Stimulated activated CD8-positive, alpha-beta memory T cell treated with anti-CD3 and anti-CD28 coated beads, Interleukin-15, amount 100 ng/mL, for 24 hours (primary cell): ENCODE results near the gene EVA1B.

ENCODE experiments used
- DNase-seq: peaks from one replicate; pipeline ENCODE4 v3.0.0-alpha.2; 2020; ENCODE audit warnings: low read depth

Gene EVA1B

DNA sequence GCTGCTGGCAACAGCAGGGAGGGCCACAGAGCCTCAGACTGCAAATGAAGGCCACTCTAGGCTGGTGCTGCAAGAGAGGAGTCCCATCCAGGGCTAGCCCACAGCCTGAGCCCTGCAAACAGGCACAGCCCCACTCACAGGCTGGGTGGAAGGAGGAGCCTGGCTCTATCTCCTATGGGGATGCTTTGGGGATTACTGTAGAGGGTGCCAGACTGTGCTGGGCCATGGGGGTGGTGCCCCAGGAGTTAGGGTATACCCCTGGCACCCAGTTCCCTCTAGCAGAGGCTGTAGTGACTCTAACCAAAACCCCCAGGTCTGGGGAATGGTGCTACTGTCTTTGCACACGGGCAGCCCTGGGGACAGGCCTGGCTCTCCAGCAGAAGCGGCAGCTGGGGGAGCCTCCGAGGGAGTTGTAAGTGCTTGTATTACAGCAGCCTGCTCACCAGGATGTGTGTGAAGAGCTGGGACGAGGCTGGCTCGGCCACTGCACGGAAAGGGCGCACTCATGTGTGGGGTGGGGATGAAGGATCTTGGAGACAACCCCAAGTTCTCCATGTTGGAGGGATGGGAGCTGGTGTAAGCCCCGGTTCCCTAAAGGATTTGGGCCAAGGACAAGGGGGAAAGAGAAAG lies 23.4 kb upstream of the EVA1B start:
- no peak for DNase-seq

DNA sequence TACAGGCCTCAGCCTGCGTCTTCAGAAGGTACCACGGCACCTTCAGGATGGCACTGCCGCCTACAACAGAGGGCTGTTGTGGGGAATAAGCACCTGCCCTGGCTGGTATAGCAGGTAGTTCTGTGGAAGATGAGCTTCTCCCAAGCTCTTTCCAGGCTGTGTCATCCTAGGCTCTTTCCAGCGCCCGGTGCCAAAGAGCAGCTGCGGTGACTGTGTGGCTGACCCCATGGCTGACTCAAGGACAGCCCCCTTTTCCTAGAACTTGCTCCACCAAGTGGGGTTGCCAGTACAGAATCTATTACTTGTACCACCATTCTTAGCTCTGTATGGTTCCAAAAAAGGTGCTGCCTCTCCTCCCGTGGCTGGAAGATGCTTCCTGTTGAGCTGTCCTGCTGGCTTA lies 21.9 kb upstream of the EVA1B start:
- no peak for DNase-seq

DNA sequence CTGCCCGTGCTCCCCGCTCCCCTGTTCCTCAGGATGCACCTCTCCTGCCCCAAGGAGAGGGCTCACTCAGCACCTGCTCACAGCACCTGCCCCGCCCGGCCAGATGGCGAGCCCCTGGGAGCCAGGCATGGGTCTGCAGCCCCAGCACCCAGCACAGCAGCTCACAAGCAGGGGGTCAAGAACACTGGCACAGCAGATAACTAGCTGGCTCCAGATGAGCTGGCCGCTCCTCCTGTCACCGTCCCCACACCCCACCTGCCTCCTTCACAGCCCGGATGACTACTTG lies 20.9 kb upstream of the EVA1B start:
- DNase-seq: no peak

DNA sequence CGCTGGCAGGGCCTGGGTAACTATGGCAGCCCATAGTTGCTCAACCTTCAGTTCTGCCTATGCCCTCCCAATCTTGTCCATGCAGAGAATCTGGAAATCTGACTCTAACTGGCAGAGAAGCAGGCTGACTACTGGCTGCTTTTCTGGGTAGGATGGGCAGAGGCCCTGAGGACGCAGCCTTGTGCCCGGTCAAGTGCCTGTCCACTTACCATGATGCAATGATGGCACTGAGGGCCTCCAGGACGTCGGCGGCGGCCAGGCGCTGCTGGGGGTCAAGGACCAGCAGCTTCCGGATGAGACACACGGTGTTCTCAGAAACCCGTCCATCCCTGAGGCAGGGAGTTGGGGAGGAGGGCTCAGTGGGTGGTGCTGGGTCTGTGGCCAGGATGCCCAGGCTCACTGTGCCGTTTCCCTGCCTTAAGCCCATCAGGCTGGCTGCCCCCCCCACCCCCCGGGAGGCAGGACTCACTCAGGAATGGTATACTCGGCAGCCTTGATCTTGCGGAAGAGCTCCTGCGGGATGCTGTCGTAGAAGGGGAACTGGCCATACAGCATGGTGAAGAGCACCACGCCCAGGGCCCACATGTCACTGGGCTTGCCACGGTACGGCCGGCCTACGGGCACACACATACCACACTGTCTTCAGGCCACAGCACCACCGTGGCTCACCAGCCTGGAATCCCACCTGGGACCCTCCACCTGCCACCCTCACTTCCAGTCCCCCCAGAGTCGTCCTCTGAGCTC lies 20.4 kb upstream of the EVA1B start:
- no peak for DNase-seq

DNA sequence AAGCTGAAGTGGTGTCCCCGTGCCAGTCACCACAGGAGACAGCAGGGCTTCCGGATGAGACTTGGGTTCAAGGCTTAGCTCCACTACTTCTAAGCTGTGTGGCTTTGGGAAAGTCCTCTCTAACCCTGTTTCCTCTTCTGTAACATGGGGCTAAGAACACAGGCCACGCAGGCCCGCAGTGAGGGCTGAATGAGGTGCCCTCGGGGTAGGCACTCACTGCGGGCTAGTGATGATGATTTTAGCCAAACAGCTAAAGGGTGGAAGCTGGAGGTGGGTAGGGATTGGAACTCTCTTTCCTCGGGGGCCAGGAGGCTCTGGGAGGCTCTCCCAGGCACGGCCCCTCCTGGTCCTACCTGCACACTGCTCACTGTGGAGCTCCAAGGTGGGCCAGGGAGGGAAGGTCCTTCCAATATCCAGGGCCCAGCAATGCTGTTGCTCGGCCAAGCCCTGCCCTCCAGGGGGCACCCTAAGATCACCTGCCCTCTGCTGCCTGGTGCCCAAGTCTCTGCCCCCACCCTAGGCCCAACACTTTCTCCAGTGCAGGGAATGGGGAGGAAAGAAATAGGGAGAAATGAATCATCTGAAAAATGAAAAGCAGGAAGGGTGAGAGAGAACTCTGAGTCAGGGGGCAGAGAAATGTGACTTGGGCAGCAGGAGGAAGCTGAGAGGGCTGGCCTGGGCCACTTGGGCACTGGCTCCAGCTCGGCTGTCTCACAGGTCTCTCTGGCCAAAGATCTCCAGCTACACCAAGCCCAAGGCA lies 19.2 kb upstream of the EVA1B start:
- no peak for DNase-seq

DNA sequence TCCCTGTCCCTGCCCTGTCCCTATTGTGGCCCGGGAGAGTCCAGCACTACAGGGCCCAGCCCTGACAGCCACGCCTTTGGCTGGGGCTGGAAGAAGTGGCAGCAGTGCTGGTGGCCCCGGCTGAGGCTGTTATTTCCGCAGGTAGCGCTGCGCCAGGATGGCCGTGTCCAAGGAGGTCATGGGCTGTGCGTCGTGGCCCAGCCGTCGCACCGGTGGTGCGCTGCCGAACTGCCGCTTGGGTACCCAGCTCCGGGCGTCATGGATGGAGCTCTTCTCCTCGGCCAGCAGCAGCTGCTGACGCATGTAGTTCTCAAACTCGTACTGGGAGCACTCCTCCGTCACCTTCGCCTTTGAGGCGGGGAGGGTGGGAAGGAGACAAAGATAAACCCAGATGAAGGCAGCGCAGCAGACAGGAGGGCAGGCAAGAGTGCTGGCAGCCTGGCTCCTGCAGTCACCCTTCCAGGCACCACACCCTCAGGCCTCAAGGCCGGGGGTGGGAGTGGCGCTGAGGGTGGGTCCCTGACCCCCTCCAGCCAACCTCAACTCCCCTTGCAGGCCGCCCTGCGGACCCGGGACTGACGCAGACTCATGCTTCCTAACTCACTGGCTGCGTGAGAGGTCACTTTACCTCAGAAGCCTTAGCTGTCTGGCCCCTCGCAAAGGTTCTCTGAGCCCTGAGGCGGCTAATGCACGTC lies 18.3 kb upstream of the EVA1B start:
- no peak for DNase-seq

DNA sequence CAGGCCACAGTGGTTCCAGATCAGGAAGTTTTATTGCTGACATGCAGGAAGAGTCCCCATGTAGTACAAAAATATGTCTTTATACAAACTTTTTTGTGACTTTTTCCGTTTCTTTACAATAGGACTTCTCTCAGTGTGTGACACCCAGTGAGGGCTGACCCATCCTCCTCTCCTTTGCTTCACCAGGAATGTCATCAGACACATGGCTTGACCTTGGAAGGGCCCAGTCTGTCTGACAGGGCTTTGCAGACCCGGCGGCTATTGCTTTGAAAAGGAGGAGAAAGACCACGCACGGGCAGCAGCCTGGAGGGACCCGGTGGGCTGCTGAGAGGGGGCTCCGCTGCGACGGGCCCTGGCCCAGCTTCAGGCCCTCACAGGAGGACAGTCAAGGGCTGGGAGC lies 16.2 kb upstream of the EVA1B start:
- no peak for DNase-seq

DNA sequence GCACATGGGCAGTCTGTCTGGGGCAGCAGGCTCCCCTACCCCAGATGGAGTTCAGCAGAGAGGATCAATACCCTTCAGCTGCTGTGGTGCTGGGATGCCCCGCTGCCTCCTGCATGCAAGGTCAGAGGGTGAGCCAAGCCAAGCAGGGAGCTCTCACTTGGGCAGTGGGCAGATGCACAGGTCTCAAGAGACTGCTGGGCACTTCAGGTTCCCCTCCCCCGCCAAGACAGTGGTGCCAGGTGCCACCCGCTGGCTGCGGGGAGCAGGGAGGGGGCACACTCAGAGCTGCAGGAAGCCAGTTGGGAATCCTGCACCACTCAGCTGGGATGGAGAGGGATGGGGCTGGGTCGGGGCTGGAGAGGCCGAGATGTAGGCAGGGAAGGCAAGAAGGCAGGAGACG lies 15.8 kb upstream of the EVA1B start:
- DNase-seq: no peak

DNA sequence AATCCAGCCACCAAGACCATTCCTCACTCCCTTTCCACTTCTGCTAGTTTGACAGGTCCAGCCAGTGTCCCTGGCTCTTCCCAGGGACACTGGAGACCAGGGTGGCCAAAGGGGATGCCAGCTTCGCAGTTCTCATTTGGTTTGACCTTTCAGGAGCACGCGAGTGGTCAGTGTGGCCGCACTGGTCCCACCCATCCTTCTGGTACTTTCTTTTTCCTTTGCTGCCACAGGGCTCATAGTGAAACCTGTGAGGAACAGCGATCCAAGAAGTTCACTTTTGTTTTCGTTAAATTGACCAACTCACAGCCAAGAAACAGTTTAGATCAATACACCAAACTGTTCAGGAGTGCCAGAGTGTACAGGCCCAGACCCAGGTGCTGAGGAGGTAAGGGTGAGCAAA lies 14.4 kb upstream of the EVA1B start:
- DNase-seq: no peak

DNA sequence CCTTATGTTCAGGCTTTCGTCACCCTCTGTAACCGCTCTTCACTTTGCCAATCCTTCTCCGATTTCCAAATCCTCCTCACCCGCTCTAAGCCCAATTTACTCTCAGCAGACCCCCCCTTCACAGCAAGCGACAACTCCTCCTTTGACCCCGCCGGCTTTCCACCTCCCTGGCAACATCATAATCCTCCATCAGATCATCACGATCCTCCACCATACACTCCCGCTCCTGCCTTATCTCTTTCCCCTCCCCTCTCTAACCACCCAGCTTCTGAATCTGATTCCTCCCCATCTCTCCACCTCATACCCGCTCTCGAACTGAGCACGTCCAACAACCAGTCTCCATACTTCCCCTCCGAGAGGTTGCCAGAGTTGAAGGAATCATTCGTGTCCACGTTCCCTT lies 7.5 kb upstream of the EVA1B start:
- DNase-seq: no peak

DNA sequence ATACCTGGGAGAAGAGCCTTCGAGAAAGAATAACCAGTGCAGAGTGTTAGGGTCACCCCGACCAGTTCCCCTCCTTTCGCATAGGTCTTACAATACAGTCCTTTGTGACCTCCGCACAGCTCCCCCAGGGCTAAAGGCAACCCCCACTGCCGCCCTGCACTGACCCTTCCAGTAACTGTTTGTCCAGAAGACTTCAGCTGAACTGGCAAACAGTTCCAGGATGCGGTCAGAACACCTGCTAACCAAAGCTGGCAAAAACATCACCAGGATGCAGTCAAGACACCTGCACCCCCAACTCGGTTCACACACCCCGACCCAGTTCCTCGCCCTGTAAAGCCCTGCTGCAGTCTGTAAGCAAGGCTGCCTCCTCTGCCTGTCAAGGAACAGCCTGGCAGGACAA lies 6.4 kb upstream of the EVA1B start:
- no peak for DNase-seq

DNA sequence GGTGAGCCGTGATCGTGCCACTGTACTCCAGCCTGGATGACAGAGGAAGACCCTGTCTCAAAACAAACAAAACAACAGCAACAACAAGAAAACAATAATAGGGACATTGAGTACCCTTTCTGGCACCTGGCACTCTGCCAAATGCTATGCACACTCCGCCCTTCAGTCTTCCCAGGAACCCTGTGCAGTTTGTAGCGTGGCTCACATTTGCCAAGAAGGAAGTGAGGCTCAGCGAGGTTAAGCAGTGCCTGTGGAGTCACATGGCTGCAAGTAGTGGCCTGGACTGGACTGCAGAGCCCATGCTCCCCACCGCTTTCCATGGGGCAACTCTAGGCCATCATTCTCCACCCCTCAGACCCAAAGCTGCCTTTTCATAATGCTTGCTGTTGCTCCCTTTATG lies 5.3 kb upstream of the EVA1B start:
- DNase-seq: no peak

DNA sequence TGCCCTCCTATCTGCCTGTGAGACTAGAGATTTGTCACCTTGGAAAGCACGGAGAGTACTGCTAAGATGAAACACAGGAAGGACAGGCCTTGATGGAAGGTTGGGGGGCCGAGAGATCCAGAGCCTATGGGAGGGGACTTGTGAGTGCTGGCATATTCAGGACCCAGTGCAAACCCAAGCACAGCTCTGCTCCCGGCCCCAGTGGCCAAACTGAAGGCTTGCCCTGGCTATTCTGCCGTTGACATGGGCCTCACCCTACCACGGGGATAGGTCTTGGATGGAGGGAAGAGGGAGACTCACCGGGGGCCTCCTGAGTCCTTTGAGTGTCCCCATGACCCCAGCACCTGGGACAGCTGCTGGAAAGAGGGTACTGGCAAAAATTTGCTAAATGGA lies 4.6 kb upstream of the EVA1B start:
- DNase-seq: no peak

DNA sequence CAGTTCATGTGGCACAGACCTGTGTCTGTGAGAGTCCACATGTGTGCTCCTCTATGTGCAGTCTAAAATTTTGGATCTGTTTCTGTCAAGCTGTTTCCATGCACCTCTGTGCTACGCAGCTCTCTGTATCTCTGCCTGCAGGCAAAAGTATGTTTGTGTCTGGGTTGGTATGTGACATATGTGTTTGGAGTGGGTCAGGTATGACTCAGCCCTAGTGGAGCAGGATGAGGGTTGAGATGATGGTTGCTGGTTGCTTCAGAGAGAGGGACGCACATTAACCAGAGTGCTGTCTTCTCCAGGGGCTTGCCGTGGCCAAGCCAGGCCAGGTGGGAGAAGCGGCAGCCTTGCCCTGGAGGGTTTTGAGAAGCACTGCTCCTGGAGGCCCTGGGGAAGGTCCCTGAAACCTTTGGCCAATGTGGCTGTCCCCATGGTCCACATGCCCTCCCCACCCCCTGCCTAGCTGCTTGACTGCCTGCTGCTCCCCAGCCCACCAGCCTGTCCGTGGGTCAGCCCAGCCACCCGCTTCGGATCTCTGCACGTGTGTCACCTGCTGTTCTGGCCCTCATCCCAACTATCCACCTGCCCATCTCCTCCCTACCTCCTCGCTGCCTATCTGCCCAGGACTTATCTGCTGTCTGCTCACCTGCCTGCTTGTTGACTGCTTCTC lies 4.1 kb upstream of the EVA1B start:
- DNase-seq: no peak

DNA sequence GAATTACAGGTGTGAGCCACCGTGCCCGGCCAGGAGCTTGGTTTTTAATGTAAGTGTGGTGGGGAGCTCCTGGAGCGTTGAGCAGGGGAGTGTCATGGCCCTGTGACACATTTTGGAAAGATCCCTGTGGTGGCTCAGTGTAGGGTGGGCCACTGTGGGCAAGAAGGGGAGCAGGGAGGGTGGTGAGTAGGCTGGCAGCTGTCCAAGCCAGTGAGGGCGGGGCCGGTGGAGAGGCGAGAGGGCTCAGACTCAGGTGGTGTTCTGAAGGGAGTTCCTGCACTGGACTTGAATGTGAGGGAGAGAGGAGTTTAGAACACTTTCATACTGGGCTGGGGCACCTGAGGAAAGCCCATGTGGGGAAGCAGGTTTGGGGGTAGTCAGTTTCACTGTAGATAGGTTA lies 3.1 kb upstream of the EVA1B start:
- DNase-seq: no peak

DNA sequence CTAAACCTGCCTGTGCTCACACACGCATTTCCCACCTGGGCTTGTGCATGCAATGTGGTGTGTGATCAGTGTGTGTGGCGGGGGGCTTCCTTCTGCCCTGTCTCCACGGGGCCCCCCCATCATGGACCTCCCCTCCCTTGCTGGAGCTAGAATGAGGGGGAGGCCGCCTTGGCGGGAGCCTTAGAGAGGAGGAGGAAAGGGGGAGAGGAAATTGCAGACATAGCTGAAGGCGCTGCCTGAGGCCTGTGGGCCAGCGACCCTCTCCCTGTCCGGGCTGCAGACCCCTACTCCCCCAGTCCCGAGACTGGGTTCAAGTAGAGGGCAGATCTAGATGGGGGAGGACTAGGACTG lies 883 bp upstream of the EVA1B start:
- no peak for DNase-seq

DNA sequence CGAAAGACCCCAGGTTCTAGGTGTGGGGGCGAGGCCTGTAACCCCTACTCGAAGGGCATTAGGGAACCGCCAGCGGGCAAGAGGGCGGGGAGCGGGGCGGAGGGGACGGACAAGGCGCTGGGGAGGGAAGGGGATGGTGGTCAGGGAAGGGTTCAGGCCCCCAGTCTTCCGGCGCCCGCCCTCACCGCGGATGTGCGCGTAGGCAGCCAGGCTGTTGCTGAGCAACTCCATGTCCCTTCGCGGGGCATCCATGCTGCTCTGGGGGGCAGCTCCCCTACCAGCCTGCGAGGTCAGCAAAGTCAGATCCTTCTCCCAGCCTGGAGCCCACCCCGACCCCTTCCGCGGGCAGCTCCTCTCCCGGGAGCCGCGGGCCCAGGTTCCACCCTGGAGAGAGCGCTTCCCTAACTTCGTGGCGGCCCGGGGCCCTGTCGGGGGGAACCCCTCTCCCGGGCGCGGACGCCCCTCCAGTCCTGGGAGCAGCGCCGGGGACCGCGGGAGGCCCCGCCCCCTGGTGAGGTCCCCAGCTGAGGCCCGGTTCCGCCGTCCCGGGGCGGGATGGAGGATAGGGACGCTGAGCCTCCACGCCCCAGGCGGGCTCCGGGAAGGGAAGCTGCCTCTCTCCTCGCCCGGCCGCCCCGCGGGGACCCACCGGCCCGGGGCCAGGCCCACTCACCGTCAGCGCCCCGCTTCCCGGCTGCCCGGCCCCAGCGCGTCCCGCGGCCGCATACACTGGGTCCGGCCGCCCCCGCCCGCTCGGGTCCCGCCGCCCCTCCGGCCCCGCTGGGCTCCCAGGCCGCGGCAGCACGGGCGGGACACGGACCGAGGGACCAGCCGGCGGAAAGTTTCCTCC lies 434 bp downstream of the EVA1B start:
- peak; percentile 24 for DNase-seq

DNA sequence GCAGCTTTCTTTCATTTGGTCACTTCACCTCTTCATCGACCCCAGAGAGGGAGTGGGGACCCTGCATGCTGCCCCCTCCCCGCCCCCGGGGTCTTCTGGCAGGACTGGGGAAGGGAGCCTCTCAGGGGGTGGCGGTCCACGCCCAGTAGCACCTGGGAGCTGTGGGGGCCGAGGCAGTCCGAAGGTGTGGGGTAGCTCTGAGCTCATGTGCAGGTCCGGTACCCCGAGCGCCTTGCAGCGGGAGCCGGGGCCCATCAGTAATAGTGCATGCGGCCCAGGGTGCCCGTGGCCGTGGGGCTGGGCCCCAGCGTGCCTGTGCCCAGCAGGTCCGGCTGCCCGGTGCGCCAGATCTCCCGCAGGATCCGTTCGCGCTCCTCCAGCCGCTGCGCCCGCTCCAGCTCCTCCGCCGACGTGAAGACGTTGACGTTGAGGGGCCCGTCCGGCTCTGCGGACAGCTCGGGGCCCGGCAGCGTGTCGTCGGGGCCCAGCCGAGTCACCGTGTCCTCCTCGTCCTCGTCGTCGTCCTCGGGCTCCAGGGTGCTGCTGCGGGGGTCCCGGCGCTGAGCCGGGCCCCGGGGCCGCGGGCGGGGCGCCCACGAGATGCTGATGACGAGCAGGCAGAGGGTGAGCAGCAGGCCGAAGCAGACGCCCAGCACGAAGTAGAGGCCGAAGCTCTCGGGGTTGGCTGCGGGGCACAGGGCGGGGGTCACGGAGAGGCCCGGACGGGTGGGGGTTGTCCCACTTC lies 1.2 kb downstream of the EVA1B start:
- no peak for DNase-seq

DNA sequence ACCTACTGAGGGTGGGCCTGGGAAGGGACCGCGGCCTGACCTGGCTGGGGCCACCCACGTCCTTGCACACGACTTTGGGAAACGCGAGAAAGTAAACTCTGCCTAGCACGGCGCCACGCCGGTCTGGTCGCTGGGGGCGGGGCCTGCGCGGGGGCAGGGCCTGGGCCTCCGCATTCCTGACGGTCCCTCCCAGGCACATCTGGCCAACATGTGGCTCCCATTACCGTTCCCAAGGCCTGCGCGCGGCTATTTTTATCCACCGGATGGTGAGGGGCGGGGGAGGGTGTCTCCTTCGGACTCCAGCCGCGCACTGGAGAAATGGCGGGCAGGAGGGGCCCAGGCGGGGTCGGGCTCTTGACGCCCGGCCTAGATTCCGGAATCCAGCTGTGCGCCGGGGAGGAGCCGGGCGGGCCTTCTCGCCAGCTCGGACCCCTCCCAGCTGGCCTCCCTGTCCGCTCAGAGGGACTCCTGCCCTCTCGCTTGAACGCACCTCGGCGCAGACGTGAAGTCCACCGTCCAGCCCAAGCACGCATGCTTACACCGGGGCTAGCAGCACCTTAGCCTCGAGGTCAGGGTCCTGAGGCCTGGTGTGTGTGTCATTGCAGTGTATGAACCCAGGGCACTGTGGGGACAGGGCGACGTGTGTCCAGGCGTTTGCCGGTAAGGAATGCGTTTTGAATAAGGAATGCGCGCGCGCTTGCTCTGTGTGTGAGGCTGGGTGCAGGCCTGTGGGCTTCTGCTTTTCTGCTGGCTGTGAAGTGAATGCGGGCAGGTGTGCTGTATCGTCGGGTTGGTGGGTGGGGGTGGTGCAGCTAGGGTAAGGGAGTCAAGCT lies 2.1 kb downstream of the EVA1B start:
- no peak for DNase-seq

DNA sequence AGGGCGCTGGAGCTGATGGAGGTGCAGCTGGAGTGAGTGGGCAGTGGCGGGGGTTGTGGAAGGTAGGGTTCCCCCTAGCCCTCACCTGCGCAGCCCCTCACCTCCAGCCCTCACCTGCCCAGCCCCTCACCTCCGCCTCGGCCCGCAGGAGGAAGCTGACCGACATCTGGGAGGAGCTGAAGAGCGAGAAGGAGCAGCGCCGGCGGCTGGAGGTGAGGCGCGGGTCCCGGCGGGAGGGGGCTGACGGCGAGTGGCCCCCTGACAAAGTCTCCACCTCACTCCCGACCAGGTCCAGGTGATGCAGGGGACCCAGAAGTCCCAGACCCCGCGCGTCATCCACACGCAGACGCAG lies 2.7 kb downstream of the EVA1B start:
- no peak for DNase-seq
